GM21576 (cell line): ENCODE measurements around the gene GPR150.
"Not testable (repeated sequence)": the region's sequence is repeated elsewhere in the genome, so short reads cannot be mapped to it uniquely, and the experiment has no call there.

Experiments
- ATAC-seq: cut with Tn5 transposase; IDR thresholded peaks from one replicate; pipeline ENCODE4 v1.9.1; 2021; ENCODE audit warnings: mild to moderate bottlenecking, moderate library complexity; ENCODE audit not compliant: unreplicated experiment

GPR150 gene

GRCh38 chr5:95621839-95622629 lies 2.1 kb downstream of the GPR150 start:
- ATAC-seq: no peak

- ATAC-seq: no peak
Measured at GRCh38 chr5:95623706-95624105, 3.8 kb downstream of the GPR150 start.

GRCh38 chr5:95624368-95624767 lies 4.5 kb downstream of the GPR150 start:
- ATAC-seq: no peak

DNA sequence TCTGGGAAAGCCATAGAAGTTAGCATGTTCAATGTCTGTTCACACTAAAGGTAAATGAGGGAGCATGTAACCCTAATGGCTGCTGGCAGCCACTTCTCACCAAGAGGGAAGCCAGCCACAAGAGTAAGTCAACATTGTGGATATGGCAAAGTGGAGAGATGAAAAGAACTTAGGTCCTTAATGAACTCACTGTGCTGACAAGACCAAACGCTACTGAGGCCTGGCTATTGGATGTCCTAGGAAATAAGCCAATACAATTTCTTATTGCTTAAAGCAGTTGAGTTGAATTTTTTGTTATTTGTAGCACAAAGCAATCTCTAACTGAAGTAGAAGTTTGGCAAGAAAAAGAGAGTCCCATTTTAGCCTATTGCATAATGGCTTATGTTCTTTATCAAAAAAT lies 6.8 kb downstream of the GPR150 start:
- ATAC-seq: no peak

- ATAC-seq: no peak
Measured at GRCh38 chr5:95627971-95628810, 8.3 kb downstream of the GPR150 start.

DNA sequence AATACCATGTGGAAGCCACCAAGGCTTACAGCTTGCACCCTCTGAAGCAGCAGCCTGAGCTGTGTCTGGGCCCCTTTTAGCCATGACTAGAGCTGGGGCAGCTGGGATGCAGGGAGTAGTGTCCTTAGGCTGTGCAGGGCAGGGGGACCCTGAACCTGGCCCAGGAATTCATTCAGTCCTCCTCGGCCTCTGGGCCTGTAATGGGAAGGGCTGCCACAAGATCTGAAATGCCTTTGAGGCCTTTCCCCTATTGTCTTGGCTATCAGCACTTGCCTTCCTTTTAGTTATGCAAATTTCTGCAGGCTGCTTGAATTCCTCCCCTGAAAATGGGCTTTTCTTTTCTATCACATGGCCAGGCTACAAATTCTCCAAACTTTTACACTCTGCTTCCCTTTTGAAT lies 9.0 kb downstream of the GPR150 start:
- ATAC-seq: no peak

GRCh38 chr5:95630394-95630917 lies 10.6 kb downstream of the GPR150 start:
- ATAC-seq: no peak

- no peak for ATAC-seq
Measured at GRCh38 chr5:95631255-95631958, 11.5 kb downstream of the GPR150 start.

DNA sequence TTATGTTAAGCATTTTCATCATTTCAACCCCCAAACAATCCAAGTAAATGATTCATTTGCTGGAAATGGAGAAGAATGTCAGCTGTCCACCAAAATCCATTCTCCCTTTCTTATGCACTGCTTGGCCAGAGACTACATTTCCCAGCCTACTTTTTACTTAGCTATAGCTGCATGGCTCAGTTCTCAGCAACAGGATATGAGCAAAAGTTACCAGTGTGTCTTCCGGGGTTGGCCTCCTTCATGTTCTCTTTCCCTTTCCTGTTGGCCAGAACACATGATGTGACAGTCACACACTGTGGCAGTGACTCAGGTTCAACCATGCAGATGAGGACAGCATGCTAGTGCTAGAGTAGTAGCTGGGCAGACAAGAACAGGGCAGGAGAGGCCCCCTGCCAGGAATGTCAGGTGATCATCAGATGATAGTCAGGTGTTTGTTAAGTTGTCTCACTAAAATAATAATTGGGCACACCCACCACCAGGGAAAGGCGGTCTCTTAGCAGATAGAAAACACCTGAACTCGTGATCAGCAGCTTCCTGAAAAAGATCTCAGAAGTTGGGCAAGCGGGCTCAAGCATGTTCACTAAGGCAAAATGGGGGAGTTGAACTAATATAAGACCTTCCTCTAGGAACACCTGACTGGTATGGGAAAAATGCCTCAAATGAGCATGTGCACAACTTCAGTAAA lies 12.2 kb downstream of the GPR150 start:
- peak; percentile 95 for ATAC-seq

- ATAC-seq: not testable (repeated sequence)
Measured at GRCh38 chr5:95632942-95633341, 13.1 kb downstream of the GPR150 start.

DNA sequence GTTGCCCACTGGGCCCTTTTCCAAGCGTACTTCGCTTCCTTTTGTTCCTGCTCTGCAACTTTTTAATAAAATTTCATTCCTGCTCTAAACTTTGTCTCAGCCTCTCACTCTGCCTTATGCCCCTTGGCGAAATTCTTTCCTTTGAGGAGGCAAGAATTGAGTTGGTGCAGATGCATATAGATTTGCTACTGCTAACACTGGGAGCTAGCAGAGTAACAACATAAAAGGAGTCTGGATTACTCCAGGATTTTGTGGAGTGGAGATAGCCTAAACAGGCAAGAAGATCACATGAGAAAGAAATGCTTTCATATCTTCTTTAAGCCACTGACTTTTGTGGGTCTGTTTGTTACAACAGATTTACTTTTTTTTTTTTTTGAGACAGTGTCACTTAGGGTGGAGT lies 13.8 kb downstream of the GPR150 start:
- ATAC-seq: no peak

- ATAC-seq: no peak
Measured at GRCh38 chr5:95634081-95634480, 14.2 kb downstream of the GPR150 start.

DNA sequence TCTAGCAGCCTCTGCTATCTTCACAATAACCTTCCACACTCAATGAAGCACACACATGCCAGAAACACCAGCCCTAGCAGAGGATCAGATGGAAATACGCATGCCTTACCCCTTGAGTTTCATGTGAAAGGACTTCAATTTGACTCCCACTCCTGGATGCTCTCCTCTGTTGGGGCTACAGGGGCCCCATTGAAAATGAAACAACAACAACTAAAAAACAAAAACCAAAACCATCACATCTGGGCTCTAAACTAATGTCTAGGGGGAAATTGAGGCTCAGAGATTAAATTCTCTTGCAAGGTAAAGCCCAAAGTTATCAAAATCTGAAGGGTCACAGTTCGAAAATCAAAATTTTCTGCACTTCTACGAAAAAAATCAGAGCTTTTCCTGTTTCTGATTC lies 18.7 kb downstream of the GPR150 start:
- no peak for ATAC-seq

DNA sequence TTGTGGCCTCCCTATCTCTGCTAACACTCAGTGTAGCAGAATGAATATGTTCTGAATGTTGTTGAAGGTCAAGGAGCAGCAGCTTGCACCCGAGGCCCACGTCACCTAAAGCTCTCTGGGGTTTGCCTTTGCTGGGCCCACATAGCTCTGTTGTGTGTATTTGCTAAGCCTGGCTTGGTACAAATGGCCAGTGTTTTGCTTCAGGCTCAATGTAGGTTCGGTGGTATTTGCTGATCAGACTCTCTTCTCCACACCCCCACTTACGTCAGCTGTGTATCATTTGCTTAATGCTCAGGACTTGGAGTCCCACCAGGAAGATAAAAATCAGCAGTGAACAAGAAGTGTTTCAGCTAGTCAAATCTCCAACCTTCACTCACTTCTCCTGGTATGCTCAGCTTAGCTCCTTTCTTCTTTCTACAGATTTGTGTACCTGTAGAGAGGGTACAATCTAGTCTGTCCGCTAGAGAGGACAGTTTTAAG lies 21.9 kb downstream of the GPR150 start:
- no peak for ATAC-seq

- no peak for ATAC-seq
Measured at GRCh38 chr5:95643152-95643551, 23.3 kb downstream of the GPR150 start.

DNA sequence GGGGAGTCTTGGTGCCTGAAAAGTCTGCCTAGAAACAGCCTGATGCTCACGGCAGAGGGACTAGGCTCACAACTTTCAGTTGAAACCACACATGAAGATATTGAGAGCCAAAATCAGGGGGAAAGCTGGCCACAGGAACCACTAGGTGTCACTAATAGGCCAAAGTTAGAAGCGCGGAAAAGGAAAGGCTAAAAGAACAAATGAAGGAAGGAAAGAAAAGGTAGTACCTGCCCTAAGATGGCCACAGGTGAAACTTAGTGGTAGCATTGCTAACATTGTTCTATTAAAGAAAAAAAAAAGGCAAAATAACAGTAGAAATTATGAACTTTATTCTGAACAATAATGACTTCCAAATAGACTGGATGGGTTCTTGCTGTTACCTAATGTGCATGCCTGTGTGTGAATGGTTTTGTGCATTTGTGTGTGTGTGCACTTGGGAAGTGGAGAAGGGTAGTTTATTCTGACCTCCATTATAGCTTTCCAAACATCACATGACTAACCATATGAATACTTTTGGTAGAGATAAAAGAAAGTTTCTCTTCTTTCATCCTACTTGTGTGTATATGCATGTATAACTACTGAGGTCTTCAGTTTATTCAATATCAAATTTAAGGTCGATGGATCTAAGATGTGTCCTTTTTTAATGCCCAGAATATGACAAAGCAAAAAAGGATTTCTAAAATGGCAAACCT lies 24.6 kb downstream of the GPR150 start:
- peak; percentile 37 for ATAC-seq

DNA sequence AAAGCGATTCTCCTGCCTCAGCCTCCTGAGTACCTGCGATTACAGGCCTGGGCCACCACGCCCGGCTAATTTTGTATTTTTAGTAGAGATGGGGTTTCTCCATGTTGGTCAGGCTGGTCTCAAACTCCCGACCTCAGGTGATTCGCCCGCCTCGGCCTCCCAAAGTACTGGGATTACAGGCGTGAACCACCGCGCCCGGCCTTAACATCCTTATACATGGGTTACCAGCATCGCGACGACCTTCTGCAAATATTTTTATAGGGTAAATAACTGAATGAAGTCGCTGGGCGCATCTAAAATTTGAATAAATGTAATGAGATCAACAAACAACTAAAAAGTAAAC lies 26.3 kb downstream of the GPR150 start:
- not testable (repeated sequence) for ATAC-seq

DNA sequence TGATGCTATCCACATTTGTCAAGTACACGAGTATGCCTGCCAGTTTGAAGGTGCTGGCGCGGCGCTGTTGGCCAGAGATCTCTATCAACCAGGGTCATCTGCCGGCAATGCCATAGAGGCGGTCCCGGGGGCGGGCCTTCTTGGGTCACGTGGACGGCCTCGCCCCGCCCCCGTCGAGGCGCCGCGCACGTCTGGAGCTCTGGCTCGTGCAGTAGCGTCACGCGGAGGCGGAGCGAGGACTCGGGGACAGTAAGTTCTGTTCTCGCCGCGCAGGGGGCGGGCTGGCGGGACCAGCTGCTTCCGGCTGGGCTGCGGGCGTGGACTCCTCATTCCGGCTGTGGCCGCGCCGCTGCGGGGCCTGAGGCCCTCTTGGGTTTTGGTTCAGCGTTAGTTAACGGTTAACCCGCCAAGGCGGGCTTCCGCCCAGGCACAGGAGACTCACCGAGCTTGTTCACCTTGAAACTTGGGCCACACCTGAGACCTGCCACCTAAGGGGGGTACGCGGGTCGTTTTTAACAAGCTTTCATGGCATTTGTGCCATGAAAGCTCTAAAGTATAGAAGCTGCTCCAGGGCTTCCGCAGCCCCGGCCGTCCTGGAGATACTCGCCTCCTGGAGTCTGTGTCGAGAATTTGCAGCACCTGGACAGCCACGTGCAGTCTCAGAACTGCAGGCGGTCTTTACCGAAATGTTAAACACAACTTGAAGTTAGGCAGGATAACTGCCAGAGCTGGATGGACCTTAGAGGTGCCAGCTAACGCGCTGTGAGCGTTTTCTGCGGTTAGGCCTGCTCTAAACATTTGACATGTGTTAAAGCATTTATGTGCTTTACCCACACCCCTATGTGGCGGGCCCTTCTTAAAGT lies 26.9 kb downstream of the GPR150 start, which contains the start of gene RFESD:
Gene RFESD, plus strand, starts transcription at position 209 of the 863 bp plus-strand sequence. CDS start 5,495 bp downstream, outside the sequence.
- peak; percentile 94 for ATAC-seq
